ENCODE measurements around the gene TNNC1.

The TNNC1 gene

GRCh38 chr3:52483577-52484381 lies 29.9 kb upstream of the TNNC1 start:
- no peak for DNase-seq

- no peak for DNase-seq
These were observed 29.2 kb upstream of the TNNC1 start for GRCh38 chr3:52483081-52483480.

- no peak for DNase-seq
These were observed 28.1 kb upstream of the TNNC1 start for GRCh38 chr3:52481819-52482521.

GRCh38 chr3:52480768-52481715 lies 27.2 kb upstream of the TNNC1 start:
- no peak for DNase-seq

- DNase-seq, result no peak
These were observed 26.2 kb upstream of the TNNC1 start for GRCh38 chr3:52479877-52480575.

- DNase-seq, result no peak
These were observed 25.4 kb upstream of the TNNC1 start for GRCh38 chr3:52479037-52479876.

GRCh38 chr3:52477796-52478095 lies 23.9 kb upstream of the TNNC1 start:
- DNase-seq, result no peak

- no peak for DNase-seq
These were observed 23.4 kb upstream of the TNNC1 start for GRCh38 chr3:52477076-52477795.

GRCh38 chr3:52473026-52473425 lies 19.2 kb upstream of the TNNC1 start:
- no peak for DNase-seq

GRCh38 chr3:52472239-52473000 lies 18.6 kb upstream of the TNNC1 start:
- no peak for DNase-seq

GRCh38 chr3:52471371-52472238 lies 17.8 kb upstream of the TNNC1 start:
- no peak for DNase-seq

GRCh38 chr3:52470920-52471319 lies 17.1 kb upstream of the TNNC1 start:
- DNase-seq, result no peak

GRCh38 chr3:52469001-52469400 lies 15.2 kb upstream of the TNNC1 start:
- DNase-seq, result no peak

- DNase-seq, result no peak
These were observed 14.5 kb upstream of the TNNC1 start for GRCh38 chr3:52468336-52468735.

- no peak for DNase-seq
These were observed 9.6 kb upstream of the TNNC1 start for GRCh38 chr3:52463416-52463815.

- DNase-seq, result no peak
These were observed 8.0 kb upstream of the TNNC1 start for GRCh38 chr3:52461874-52462273.

GRCh38 chr3:52458770-52459545 lies 5.1 kb upstream of the TNNC1 start:
- DNase-seq, result no peak

GRCh38 chr3:52458031-52458760 lies 4.4 kb upstream of the TNNC1 start:
- DNase-seq, result no peak

Data from NCI-H2107 (cell line).